Liver (tissue), 9 donors: ENCODE measurements around the gene HCN3. TPM values are rescaled to one million over a fixed set of nuclear protein-coding genes. Genes with fewer than 3 reads are reported as not detected.
A peak's percentile ranks its signal among the peaks of the same experiment; 100 is the strongest.

Experiments
- DNase-seq: peaks from one replicate; pipeline ENCODE4 v3.0.0-alpha.2; 2017; ENCODE audit warnings: low spot score
- H3K27ac ChIP-seq, 2 donors: one replicate each; pipeline ENCODE4 v1.7.0; 2013; ENCODE audit warnings: inconsistent platforms in 2 of 2, low read length in 2 of 2, control low read depth in 1 of 2, low read depth in 1 of 2, mild to moderate bottlenecking in 1 of 2
- H3K27me3 ChIP-seq, 4 donors: one replicate each; pipeline versions ENCODE4 v1.6.1 to v1.7.0; 2013; ENCODE audit warnings: low read length in 3 of 4, inconsistent platforms in 1 of 4, mild to moderate bottlenecking in 1 of 4, moderate library complexity in 1 of 4; ENCODE audit not compliant: control insufficient read depth in 4 of 4, insufficient read depth in 4 of 4
- H3K36me3 ChIP-seq, 4 donors: one replicate each; pipeline versions ENCODE4 v1.6.1 to v1.7.0; 2013; ENCODE audit warnings: low read length in 3 of 4, mild to moderate bottlenecking in 3 of 4, low read depth in 1 of 4, moderate library complexity in 1 of 4; ENCODE audit not compliant: control insufficient read depth in 4 of 4, insufficient read depth in 3 of 4
- H3K4me1 ChIP-seq, 4 donors: one replicate each; pipeline versions ENCODE4 v1.6.1 to v1.7.0; 2013; ENCODE audit warnings: low read length in 3 of 4, mild to moderate bottlenecking in 3 of 4, moderate library complexity in 1 of 4; ENCODE audit not compliant: control insufficient read depth in 4 of 4, insufficient read depth in 4 of 4
- H3K4me3 ChIP-seq, 3 donors: one replicate each; pipeline versions ENCODE4 v1.6.1 to v1.7.0; 2013; ENCODE audit warnings: low read length in 3 of 3, control low read depth in 1 of 3, low read depth in 1 of 3, mild to moderate bottlenecking in 1 of 3
- H3K9ac ChIP-seq, 2 donors: one replicate each; pipeline ENCODE4 v1.7.0; 2013; ENCODE audit warnings: low read length in 2 of 2, mild to moderate bottlenecking in 2 of 2, moderate library complexity in 2 of 2, control low read depth in 1 of 2, low read depth in 1 of 2
- H3K9me3 ChIP-seq, 4 donors: one replicate each; pipeline versions ENCODE4 v1.6.1 to v1.7.0; 2013; ENCODE audit warnings: low read length in 3 of 4; ENCODE audit not compliant: control insufficient read depth in 4 of 4
- CTCF ChIP-seq: fragments of 150-350 bp; IDR thresholded peaks from 2 replicates; pipeline ENCODE4 v1.5.1; 2017; ENCODE audit warnings: improper control_type of control experiment, low read depth, low read length; ENCODE audit not compliant: missing input control
- EGR1 ChIP-seq, 2 donors: IDR thresholded peaks; 2 replicates each; pipeline ENCODE4 v1.6.1; 2016 to 2018; ENCODE audit warnings: antibody characterized with exemption in 2 of 2, low read depth in 2 of 2
- FOXA1 ChIP-seq: IDR thresholded peaks from 2 replicates; pipeline ENCODE4 v1.6.1; 2016; ENCODE audit warnings: antibody characterized with exemption
- FOXA2 ChIP-seq: IDR thresholded peaks from 2 replicates; pipeline ENCODE4 v1.6.1; 2016; ENCODE audit warnings: antibody characterized with exemption
- HNF4G ChIP-seq: IDR thresholded peaks from 2 replicates; pipeline ENCODE4 v1.6.1; 2016; ENCODE audit warnings: antibody characterized with exemption
- JUND ChIP-seq, 2 donors: IDR thresholded peaks; 2 replicates each; pipeline ENCODE4 v1.6.1; 2016; ENCODE audit warnings: antibody characterized with exemption in 2 of 2
- MAX ChIP-seq: IDR thresholded peaks from 2 replicates; pipeline ENCODE4 v1.6.1; 2016; ENCODE audit warnings: antibody characterized with exemption
- NR2F2 ChIP-seq: IDR thresholded peaks from 2 replicates; pipeline ENCODE4 v1.6.1; 2016; ENCODE audit warnings: antibody characterized with exemption
- REST ChIP-seq: IDR thresholded peaks from 2 replicates; pipeline ENCODE4 v1.6.1; 2016; ENCODE audit warnings: antibody characterized with exemption, mild to moderate bottlenecking
- RXRA ChIP-seq, 2 donors: IDR thresholded peaks; 2 replicates each; pipeline ENCODE4 v1.6.1; 2017 to 2018; ENCODE audit warnings: antibody characterized with exemption in 2 of 2, mild to moderate bottlenecking in 1 of 2
- SP1 ChIP-seq: IDR thresholded peaks from 2 replicates; pipeline ENCODE4 v1.6.1; 2018; ENCODE audit warnings: antibody characterized with exemption, mild to moderate bottlenecking
- TAF1 ChIP-seq: conservative IDR thresholded peaks from 2 replicates; pipeline ENCODE4 v1.6.1; 2016; ENCODE audit warnings: antibody characterized with exemption, mild to moderate bottlenecking
- ZBTB33 ChIP-seq: IDR thresholded peaks from 2 replicates; pipeline ENCODE4 v1.6.1; 2016; ENCODE audit warnings: antibody characterized with exemption
- WGBS: extraction: QIAGEN DNeasy Blood & Tissue Kit; methylation state at CpG from one replicate; pipeline ENCODE4 v1.1.7; 2013; 5-methylcytosine and 5-hydroxymethylcytosine counted together
- polyA plus RNA-seq, 2 donors: library from polyadenylated mRNA; stranded (reverse) in 1 of 2; unstranded in 1 of 2; fragments of 200-250 nt in 1 of 2; fragments of >200 nt in 1 of 2; fragmentation: Nextera tagmentation in 1 of 2; extraction: Ambion mirVana in 1 of 2; gene quantifications; one replicate each; pipeline versions ENCODE4 v1.2.1 to v1.2.3, GENCODE V29; 2013 to 2015
- total RNA-seq, 2 donors: library from RNA; depleted of rRNA; stranded (reverse); fragments of >200 nt; gene quantifications; one replicate each; pipeline ENCODE4 v1.2.3, GENCODE V29; 2014
- donor health status: healthy.
- donor health status: healthy.
- donor health status: healthy.
- donor health status: healthy.
- donor health status: healthy.

The HCN3 gene
- total and polyA plus RNA-seq, 4 donors: 0.33 to 1.5 (median 0.93) TPM

- no peak for DNase-seq
- H3K27me3 ChIP-seq: no peaks in the 10 kb centered on the region
- H3K4me3 ChIP-seq: no peak overlapping the region
- no peaks in the 10 kb centered on the region for H3K9me3 ChIP-seq
- TF ChIP-seq RXRA (IDR thresholded peaks at IDR 0.05) (no peak), FOXA1 (no peak)
- no peak overlapping the region for H3K27ac ChIP-seq
- peak overlapping the region in 1 of 2 donors; percentile 36 for H3K9ac ChIP-seq
- 86% methylated on average over 5 of the region's 5 CpGs for WGBS
- peaks cover 0 to 10% (median 2%) of the 10 kb centered on the region in 4 donors for H3K36me3 ChIP-seq
- H3K4me1 ChIP-seq: peaks cover 2 to 36% (median 23%) of the 10 kb centered on the region in 4 donors
These were observed 23.5 kb upstream of the HCN3 start for GRCh38 chr1:155253797-155254196.

- peaks cover 0 to 10% (median 2%) of the 10 kb centered on the region in 4 donors for H3K36me3 ChIP-seq
- H3K9ac ChIP-seq: peak overlapping the region in 1 of 2 donors; percentile 36
- 68% methylated on average over 12 of the region's 12 CpGs for WGBS
- peak overlapping the region in 1 of 3 donors; percentile 84 for H3K4me3 ChIP-seq
- no peak for DNase-seq
- peaks cover 2 to 36% (median 23%) of the 10 kb centered on the region in 4 donors for H3K4me1 ChIP-seq
- no peaks in the 10 kb centered on the region for H3K9me3 ChIP-seq
- no peak for TF ChIP-seq CTCF
- no peak for TF ChIP-seq FOXA2
- TF ChIP-seq ZBTB33: no peak
- no peak for TF ChIP-seq JUND (IDR thresholded peaks at IDR 0.05)
- TF ChIP-seq TAF1: no peak
- TF ChIP-seq NR2F2: no peak
- no peak for TF ChIP-seq SP1
- no peak for TF ChIP-seq HNF4G
- no peak for TF ChIP-seq MAX
- TF ChIP-seq RXRA (IDR thresholded peaks at IDR 0.05): no peak
- no peak for TF ChIP-seq EGR1 (IDR thresholded peaks at IDR 0.05; ENCODE audit: low read depth in 2 of 2)
- no peak for TF ChIP-seq REST
- no peaks in the 10 kb centered on the region for H3K27me3 ChIP-seq
- H3K27ac ChIP-seq: no peak overlapping the region
These were observed 23.0 kb upstream of the HCN3 start for GRCh38 chr1:155254228-155254713.
